HEK293 (cell line): ENCODE data around the gene CD8A.

Experiments
- CTCF ChIA-PET: fragments of 350-600 bp; formaldehyde crosslinking; extraction: SDS; loops from one replicate; lab custom pipeline; 2021; ENCODE audit warnings: antibody characterized with exemption; lab: Yijun Ruan, JAX
- POLR2A ChIA-PET: fragments of 300-600 bp; formaldehyde crosslinking; extraction: SDS; loops from one replicate; lab custom pipeline; 2020; ENCODE audit warnings: antibody characterized with exemption, inconsistent platforms; lab: Yijun Ruan, JAX
- H3K27ac ChIP-seq: fragments of 200-500 bp; sonication (Bioruptor generic); 2 replicates; pipeline ENCODE4 v1.5.1; 2014; ENCODE audit warnings: low read depth, low read length, control low read depth, inconsistent platforms; ENCODE audit errors: extremely low read depth
- H3K36me3 ChIP-seq, 2 experiments: fragments of 200-500 bp in 1 of 2; sonication (Bioruptor generic) in 1 of 2; 1 replicate in 1 of 2; 2 replicates in 1 of 2; pipeline ENCODE4 v1.5.1; 2014 to 2017; ENCODE audit warnings: inconsistent platforms in 2 of 2, low read length in 2 of 2; ENCODE audit not compliant: control insufficient read depth in 2 of 2, insufficient read depth in 1 of 2
- H3K4me1 ChIP-seq: fragments of 200-500 bp; sonication (Bioruptor generic); 2 replicates; pipeline ENCODE4 v1.5.1; 2014; ENCODE audit warnings: mild to moderate bottlenecking, low read length, inconsistent platforms; ENCODE audit not compliant: control insufficient read depth, insufficient read depth
- H3K4me3 ChIP-seq: 2 replicates; pipeline ENCODE4 v1.5.1; 2011; ENCODE audit warnings: low read depth, mild to moderate bottlenecking, control low read depth, low read length, moderate library complexity
- H3K9me3 ChIP-seq: fragments of 200-500 bp; sonication (Bioruptor generic); 2 replicates; pipeline ENCODE4 v1.5.1; 2014; ENCODE audit warnings: low read depth, low read length, inconsistent platforms; ENCODE audit not compliant: control insufficient read depth, insufficient read depth
- BCL11B ChIP-seq: fragments of 450-650 bp; formaldehyde crosslinking; IDR thresholded peaks from 2 replicates; pipeline ENCODE4 v1.5.1; 2016; ENCODE audit warnings: low read depth, missing biosample characterization, missing genetic modification characterization
- GFI1B ChIP-seq: fragments of 450-650 bp; formaldehyde crosslinking; IDR thresholded peaks from 2 replicates; pipeline ENCODE4 v1.5.1; 2016; ENCODE audit warnings: missing biosample characterization, missing genetic modification characterization
- PBX3 ChIP-seq: sonication (generic); formaldehyde crosslinking; IDR thresholded peaks from 2 replicates; pipeline ENCODE4 v1.8.1; 2022; ENCODE audit warnings: mild to moderate bottlenecking, moderate library complexity, missing genetic modification reagents
- SCRT2 ChIP-seq: fragments of 450-650 bp; formaldehyde crosslinking; IDR thresholded peaks from 2 replicates; pipeline ENCODE4 v1.5.1; 2016; ENCODE audit warnings: missing biosample characterization, missing genetic modification characterization
- SETDB1 ChIP-seq: IDR thresholded peaks from one replicate; pipeline ENCODE4 v1.6.1; 2017; ENCODE audit warnings: mild to moderate bottlenecking, low read length, moderate library complexity, mixed read lengths; ENCODE audit not compliant: insufficient read length
- TSHZ1 ChIP-seq: fragments of 450-650 bp; formaldehyde crosslinking; IDR thresholded peaks from 2 replicates; pipeline ENCODE4 v1.5.1; 2016; ENCODE audit warnings: missing biosample characterization, missing genetic modification characterization, borderline replicate concordance
- ZFHX2 ChIP-seq: fragments of 450-650 bp; formaldehyde crosslinking; conservative IDR thresholded peaks from 2 replicates; pipeline ENCODE4 v1.5.1; 2016; ENCODE audit warnings: missing biosample characterization, missing genetic modification characterization
- ZNF174 ChIP-seq: fragments of 450-650 bp; formaldehyde crosslinking; IDR thresholded peaks from 2 replicates; pipeline ENCODE4 v1.5.0; 2017; ENCODE audit warnings: missing biosample characterization, mild to moderate bottlenecking, missing genetic modification characterization
- ZNF202 ChIP-seq: fragments of 450-650 bp; formaldehyde crosslinking; IDR thresholded peaks from 2 replicates; pipeline ENCODE4 v1.5.1; 2016; ENCODE audit warnings: missing biosample characterization, missing genetic modification characterization, borderline replicate concordance
- ZNF211 ChIP-seq: fragments of 450-650 bp; formaldehyde crosslinking; IDR thresholded peaks from 2 replicates; pipeline ENCODE4 v1.5.1; 2016; ENCODE audit warnings: low read depth, missing biosample characterization, missing genetic modification characterization
- ZNF223 ChIP-seq: fragments of 450-650 bp; formaldehyde crosslinking; IDR thresholded peaks from 2 replicates; pipeline ENCODE4 v1.5.1; 2016; ENCODE audit warnings: missing biosample characterization, missing genetic modification characterization
- ZNF239 ChIP-seq: fragments of 450-650 bp; formaldehyde crosslinking; IDR thresholded peaks from 2 replicates; pipeline ENCODE4 v1.5.1; 2016; ENCODE audit warnings: missing biosample characterization, missing genetic modification characterization
- ZNF266 ChIP-seq: fragments of 450-650 bp; formaldehyde crosslinking; IDR thresholded peaks from 2 replicates; pipeline ENCODE4 v1.5.1; 2016; ENCODE audit warnings: missing biosample characterization, missing genetic modification characterization, low read depth
- ZNF366 ChIP-seq: fragments of 450-650 bp; formaldehyde crosslinking; conservative IDR thresholded peaks from 2 replicates; pipeline ENCODE4 v1.5.1; 2016; ENCODE audit warnings: missing biosample characterization, missing genetic modification characterization
- ZNF391 ChIP-seq: fragments of 450-650 bp; formaldehyde crosslinking; IDR thresholded peaks from 2 replicates; pipeline ENCODE4 v1.5.1; 2016; ENCODE audit warnings: low read depth, missing biosample characterization, missing genetic modification characterization, borderline replicate concordance
- ZNF426 ChIP-seq: fragments of 450-650 bp; formaldehyde crosslinking; IDR thresholded peaks from 2 replicates; pipeline ENCODE4 v1.5.1; 2017; ENCODE audit warnings: missing biosample characterization, missing genetic modification characterization, mild to moderate bottlenecking, inconsistent platforms, moderate library complexity
- ZNF501 ChIP-seq: fragments of 450-650 bp; formaldehyde crosslinking; IDR thresholded peaks from 2 replicates; pipeline ENCODE4 v1.5.1; 2016; ENCODE audit warnings: missing biosample characterization, missing genetic modification characterization
- ZNF521 ChIP-seq: fragments of 450-650 bp; formaldehyde crosslinking; IDR thresholded peaks from 2 replicates; pipeline ENCODE4 v1.5.1; 2017; ENCODE audit warnings: missing biosample characterization, mild to moderate bottlenecking, missing genetic modification characterization
- ZNF548 ChIP-seq: fragments of 450-650 bp; formaldehyde crosslinking; IDR thresholded peaks from 2 replicates; pipeline ENCODE4 v1.5.1; 2016; ENCODE audit warnings: missing biosample characterization, missing genetic modification characterization
- ZNF645 ChIP-seq: fragments of 450-650 bp; formaldehyde crosslinking; IDR thresholded peaks from 2 replicates; pipeline ENCODE4; 2016; ENCODE audit warnings: missing biosample characterization, missing genetic modification characterization
- ZNF670 ChIP-seq: fragments of 450-650 bp; formaldehyde crosslinking; IDR thresholded peaks from 2 replicates; pipeline ENCODE4 v1.5.1; 2016; ENCODE audit warnings: missing biosample characterization, missing genetic modification characterization, low read depth
- ZSCAN30 ChIP-seq: fragments of 450-650 bp; IDR thresholded peaks from 2 replicates; pipeline ENCODE4 v1.5.1; 2018; ENCODE audit warnings: missing biosample characterization, mild to moderate bottlenecking, missing genetic modification characterization, moderate library complexity
- TF ChIP-seq, protein P1 (sequence below): fragments of 450-650 bp; formaldehyde crosslinking; IDR thresholded peaks from 2 replicates; pipeline ENCODE4 v1.5.1; 2017; ENCODE audit warnings: missing biosample characterization, mild to moderate bottlenecking, missing genetic modification characterization, moderate library complexity
- TF ChIP-seq, protein P2 (sequence below): fragments of 450-650 bp; formaldehyde crosslinking; conservative IDR thresholded peaks from 2 replicates; pipeline ENCODE4 v1.5.1; 2016; ENCODE audit warnings: low read depth, missing biosample characterization, missing genetic modification characterization

CD8A gene

DNA sequence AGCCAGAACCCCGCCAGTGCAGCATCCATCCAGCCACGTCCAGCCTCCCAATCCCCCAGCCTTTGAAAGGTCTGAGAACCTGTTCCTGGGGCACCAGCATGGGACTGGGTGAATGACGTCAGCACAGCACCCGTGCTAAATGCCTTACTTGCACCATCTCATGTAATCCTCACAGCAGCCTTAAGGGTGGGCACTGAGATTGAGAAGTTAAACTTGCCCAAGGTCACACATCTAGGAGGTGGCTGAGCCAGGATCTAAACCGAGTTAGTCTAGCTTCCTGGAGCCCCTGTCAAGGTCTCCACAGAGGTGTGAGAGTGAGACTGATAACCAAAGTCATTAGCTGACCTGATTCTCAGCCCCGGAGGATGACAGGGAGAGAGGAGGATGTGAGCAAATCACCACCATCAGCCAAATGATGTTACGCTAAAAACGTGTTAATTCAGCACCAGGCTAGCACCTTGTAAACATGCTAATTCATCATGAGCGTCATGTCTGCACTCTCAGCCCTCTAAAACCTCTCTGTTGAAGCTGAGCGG lies 4.6 kb downstream of the CD8A start:
- H3K27ac ChIP-seq, result no peak overlapping the region
- no peak overlapping the region for H3K4me3 ChIP-seq
- H3K36me3 ChIP-seq, result no peaks in the 10 kb centered on the region
- no peak for TF ChIP-seq ZNF391
- no peak for TF ChIP-seq ZNF501 (tag by site-specific recombination)
- TF ChIP-seq PBX3, result no peak
- no peak for TF ChIP-seq GFI1B (tag by site-specific recombination)
- TF ChIP-seq SCRT2, result no peak
- TF ChIP-seq ZNF426 (tag by site-specific recombination), result no peak
- no peak for TF ChIP-seq ZNF548
- TF ChIP-seq ZNF366 (tag by site-specific recombination), result no peak
- TF ChIP-seq, protein P1, sequence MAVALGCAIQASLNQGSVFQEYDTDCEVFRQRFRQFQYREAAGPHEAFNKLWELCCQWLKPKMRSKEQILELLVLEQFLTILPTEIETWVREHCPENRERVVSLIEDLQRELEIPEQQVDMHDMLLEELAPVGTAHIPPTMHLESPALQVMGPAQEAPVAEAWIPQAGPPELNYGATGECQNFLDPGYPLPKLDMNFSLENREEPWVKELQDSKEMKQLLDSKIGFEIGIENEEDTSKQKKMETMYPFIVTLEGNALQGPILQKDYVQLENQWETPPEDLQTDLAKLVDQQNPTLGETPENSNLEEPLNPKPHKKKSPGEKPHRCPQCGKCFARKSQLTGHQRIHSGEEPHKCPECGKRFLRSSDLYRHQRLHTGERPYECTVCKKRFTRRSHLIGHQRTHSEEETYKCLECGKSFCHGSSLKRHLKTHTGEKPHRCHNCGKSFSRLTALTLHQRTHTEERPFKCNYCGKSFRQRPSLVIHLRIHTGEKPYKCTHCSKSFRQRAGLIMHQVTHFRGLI (tag by site-specific recombination), result no peak
- no peak for TF ChIP-seq ZNF645 (tag by site-specific recombination)
- TF ChIP-seq BCL11B (tag by site-specific recombination), result no peak
- TF ChIP-seq ZNF239 (tag by site-specific recombination), result no peak
- TF ChIP-seq, protein P2, sequence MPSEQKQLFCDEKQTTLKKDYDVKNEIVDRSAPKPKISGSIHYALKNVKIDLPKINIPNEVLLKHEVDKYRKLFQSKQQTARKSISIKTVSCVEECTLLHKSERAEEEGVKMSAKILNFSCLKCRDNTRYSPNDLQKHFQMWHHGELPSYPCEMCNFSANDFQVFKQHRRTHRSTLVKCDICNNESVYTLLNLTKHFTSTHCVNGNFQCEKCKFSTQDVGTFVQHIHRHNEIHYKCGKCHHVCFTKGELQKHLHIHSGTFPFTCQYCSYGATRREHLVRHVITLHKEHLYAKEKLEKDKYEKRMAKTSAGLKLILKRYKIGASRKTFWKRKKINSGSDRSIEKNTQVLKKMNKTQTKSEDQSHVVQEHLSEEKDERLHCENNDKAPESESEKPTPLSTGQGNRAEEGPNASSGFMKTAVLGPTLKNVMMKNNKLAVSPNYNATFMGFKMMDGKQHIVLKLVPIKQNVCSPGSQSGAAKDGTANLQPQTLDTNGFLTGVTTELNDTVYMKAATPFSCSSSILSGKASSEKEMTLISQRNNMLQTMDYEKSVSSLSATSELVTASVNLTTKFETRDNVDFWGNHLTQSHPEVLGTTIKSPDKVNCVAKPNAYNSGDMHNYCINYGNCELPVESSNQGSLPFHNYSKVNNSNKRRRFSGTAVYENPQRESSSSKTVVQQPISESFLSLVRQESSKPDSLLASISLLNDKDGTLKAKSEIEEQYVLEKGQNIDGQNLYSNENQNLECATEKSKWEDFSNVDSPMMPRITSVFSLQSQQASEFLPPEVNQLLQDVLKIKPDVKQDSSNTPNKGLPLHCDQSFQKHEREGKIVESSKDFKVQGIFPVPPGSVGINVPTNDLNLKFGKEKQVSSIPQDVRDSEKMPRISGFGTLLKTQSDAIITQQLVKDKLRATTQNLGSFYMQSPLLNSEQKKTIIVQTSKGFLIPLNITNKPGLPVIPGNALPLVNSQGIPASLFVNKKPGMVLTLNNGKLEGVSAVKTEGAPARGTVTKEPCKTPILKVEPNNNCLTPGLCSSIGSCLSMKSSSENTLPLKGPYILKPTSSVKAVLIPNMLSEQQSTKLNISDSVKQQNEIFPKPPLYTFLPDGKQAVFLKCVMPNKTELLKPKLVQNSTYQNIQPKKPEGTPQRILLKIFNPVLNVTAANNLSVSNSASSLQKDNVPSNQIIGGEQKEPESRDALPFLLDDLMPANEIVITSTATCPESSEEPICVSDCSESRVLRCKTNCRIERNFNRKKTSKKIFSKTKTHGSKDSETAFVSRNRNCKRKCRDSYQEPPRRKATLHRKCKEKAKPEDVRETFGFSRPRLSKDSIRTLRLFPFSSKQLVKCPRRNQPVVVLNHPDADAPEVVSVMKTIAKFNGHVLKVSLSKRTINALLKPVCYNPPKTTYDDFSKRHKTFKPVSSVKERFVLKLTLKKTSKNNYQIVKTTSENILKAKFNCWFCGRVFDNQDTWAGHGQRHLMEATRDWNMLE (tag by site-specific recombination), result no peak
- no peaks in the 10 kb centered on the region for H3K4me1 ChIP-seq
- H3K9me3 ChIP-seq, result no peaks in the 10 kb centered on the region
- ChIA-PET POLR2A (no interaction called here), CTCF (interaction anchor here (0.5 kb wide), 1 partner anchor 283 kb away, joined by 5 read pairs; no protein-coding TSS in a partner anchor)

DNA sequence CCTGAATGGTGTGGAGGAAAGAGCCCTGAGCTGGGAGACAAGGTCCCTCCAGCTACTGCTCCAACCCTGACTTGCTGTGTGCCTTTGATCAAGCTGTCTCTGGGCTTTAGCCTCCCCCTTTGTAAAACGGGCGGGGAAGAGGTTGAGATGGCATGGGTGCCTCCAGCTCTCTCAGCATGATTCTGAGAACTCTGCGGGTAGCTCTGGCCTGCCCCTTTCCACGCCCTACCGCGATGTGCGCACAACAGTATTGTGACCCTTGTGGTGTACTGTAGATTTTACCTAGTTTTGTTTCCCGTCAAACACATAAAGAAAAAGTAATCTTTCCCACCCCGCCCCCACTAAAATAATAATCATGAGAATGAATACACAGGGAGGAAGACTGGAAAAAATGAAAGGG lies 5.3 kb downstream of the CD8A start:
- POLR2A ChIA-PET, result no interaction called here
- H3K4me3 ChIP-seq, result no peak overlapping the region
- H3K27ac ChIP-seq, result no peak overlapping the region
- no peaks in the 10 kb centered on the region for H3K9me3 ChIP-seq
- CTCF ChIA-PET, result no interaction called here
- H3K4me1 ChIP-seq, result no peaks in the 10 kb centered on the region
- no peaks in the 10 kb centered on the region for H3K36me3 ChIP-seq
- TF ChIP-seq ZNF174 (tag by site-specific recombination) (no peak), SETDB1 (no peak), ZSCAN30 (tag by site-specific recombination) (no peak), ZNF266 (tag by site-specific recombination) (no peak), ZNF223 (tag by site-specific recombination) (no peak), ZNF521 (tag by site-specific recombination) (no peak), ZNF202 (tag by site-specific recombination) (no peak), ZNF211 (no peak), TSHZ1 (no peak), ZNF670 (tag by site-specific recombination) (no peak), ZFHX2 (tag by site-specific recombination) (no peak)
